A549 (cell line): ENCODE data around the gene ARHGEF16.

Experiments
- CBX2 ChIP-seq: fragments of 200-600 bp; sonication (generic); IDR thresholded peaks from 2 replicates; pipeline ENCODE4 v1.6.1; 2016; ENCODE audit warnings: low read depth, mild to moderate bottlenecking, borderline replicate concordance
- CTCF ChIP-seq: fragments of >200 bp; sonication (Bioruptor Twin); formaldehyde crosslinking; IDR thresholded peaks from 3 replicates; pipeline ENCODE4 v1.5.1; 2016
- KDM1A ChIP-seq: fragments of 200-600 bp; sonication (generic); IDR thresholded peaks from 2 replicates; pipeline ENCODE4 v1.6.1; 2016; ENCODE audit warnings: low read depth, mild to moderate bottlenecking
- POLR2A ChIP-seq: IDR thresholded peaks from 2 replicates; pipeline ENCODE4 v1.6.1; 2012; ENCODE audit warnings: mild to moderate bottlenecking, low read length
- RAD21 ChIP-seq, 2 experiments: fragments of >200 bp in 1 of 2; sonication (Bioruptor Twin) in 1 of 2; formaldehyde crosslinking in 1 of 2; IDR thresholded peaks in 1 of 2; conservative IDR thresholded peaks in 1 of 2; 2 replicates in 1 of 2; 3 replicates in 1 of 2; pipeline ENCODE4 v1.6.1; 2012 to 2018; ENCODE audit warnings: inconsistent platforms in 1 of 2
- TF ChIP-seq, protein P1 (sequence below): fragments of 200-600 bp; sonication (generic); IDR thresholded peaks from 2 replicates; pipeline ENCODE4 v1.6.1; 2016; ENCODE audit warnings: antibody characterized with exemption, mild to moderate bottlenecking, moderate library complexity
- TF ChIP-seq, protein P2 (sequence below): fragments of 250-450 bp; sonication (Bioruptor Pico); IDR thresholded peaks from 2 replicates; pipeline ENCODE4 v1.5.0; 2020; ENCODE audit warnings: low read depth, mild to moderate bottlenecking, moderate library complexity
- TF ChIP-seq, protein P3 (sequence below): IDR thresholded peaks from 2 replicates; pipeline ENCODE4 v1.6.1; 2012

DNA sequence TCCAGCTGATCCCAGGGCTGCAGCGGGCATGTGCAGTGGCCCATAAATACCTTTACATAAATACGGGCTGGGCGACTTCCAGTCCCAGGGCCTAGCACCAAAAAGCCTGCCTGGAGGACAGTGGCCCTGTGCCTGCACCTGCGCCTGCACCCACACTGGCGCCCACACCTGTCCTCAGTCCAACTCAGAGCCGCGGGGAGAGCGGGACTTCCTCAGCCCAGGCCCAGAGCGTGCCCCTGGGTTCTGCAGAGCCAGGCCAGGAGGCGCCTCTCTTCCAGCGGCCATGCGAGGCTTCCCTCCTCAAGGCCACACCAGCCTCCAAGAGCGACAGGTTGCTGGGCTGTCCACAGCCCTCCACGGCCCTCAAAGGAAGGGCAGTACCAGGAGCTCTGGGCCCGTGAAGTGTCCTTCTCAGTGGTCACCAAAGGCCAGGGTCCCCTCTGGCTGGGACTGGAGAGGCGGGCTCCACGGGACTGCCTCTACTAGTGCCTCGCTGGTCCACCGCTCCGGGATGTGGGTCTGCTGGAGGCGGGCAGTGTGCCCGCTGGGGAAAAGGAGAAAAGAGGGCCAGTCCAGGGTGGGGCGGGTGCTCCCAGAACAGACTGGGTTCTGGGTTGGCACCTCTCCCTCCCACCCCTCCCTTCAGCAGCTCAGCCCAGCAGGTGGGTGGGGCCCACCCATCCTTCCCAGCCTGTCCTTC, 35.7 kb downstream of the ARHGEF16 start:
- TF ChIP-seq CTCF (no peak), CBX2 (no peak), POLR2A (no peak), RAD21 (conservative IDR thresholded peaks at IDR 0.05 in 1 of 2, IDR thresholded peaks at IDR 0.05 in 1 of 2) (no peak), KDM1A (no peak)
- TF ChIP-seq, protein P1, sequence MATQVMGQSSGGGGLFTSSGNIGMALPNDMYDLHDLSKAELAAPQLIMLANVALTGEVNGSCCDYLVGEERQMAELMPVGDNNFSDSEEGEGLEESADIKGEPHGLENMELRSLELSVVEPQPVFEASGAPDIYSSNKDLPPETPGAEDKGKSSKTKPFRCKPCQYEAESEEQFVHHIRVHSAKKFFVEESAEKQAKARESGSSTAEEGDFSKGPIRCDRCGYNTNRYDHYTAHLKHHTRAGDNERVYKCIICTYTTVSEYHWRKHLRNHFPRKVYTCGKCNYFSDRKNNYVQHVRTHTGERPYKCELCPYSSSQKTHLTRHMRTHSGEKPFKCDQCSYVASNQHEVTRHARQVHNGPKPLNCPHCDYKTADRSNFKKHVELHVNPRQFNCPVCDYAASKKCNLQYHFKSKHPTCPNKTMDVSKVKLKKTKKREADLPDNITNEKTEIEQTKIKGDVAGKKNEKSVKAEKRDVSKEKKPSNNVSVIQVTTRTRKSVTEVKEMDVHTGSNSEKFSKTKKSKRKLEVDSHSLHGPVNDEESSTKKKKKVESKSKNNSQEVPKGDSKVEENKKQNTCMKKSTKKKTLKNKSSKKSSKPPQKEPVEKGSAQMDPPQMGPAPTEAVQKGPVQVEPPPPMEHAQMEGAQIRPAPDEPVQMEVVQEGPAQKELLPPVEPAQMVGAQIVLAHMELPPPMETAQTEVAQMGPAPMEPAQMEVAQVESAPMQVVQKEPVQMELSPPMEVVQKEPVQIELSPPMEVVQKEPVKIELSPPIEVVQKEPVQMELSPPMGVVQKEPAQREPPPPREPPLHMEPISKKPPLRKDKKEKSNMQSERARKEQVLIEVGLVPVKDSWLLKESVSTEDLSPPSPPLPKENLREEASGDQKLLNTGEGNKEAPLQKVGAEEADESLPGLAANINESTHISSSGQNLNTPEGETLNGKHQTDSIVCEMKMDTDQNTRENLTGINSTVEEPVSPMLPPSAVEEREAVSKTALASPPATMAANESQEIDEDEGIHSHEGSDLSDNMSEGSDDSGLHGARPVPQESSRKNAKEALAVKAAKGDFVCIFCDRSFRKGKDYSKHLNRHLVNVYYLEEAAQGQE = no peak
- TF ChIP-seq, protein P2, sequence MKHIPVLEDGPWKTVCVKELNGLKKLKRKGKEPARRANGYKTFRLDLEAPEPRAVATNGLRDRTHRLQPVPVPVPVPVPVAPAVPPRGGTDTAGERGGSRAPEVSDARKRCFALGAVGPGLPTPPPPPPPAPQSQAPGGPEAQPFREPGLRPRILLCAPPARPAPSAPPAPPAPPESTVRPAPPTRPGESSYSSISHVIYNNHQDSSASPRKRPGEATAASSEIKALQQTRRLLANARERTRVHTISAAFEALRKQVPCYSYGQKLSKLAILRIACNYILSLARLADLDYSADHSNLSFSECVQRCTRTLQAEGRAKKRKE (CRISPR knock-in tag) = no peak
- TF ChIP-seq, protein P3, sequence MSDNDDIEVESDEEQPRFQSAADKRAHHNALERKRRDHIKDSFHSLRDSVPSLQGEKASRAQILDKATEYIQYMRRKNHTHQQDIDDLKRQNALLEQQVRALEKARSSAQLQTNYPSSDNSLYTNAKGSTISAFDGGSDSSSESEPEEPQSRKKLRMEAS = no peak
